RWPE1 (cell line): ENCODE data around the gene ATXN2.

Experiments used
- CTCF ChIA-PET: fragments of 350-600 bp; sonication (Branson Sonifier 250); formaldehyde crosslinking; extraction: SDS; loops from one replicate; lab custom pipeline; 2021; lab: Yijun Ruan, JAX
- POLR2A ChIA-PET: fragments of 400-600 bp; formaldehyde crosslinking; extraction: SDS; loops from one replicate; lab custom pipeline; 2020; ENCODE audit warnings: antibody characterized with exemption; ENCODE audit not compliant: low non-redundant PET; lab: Yijun Ruan, JAX
- DNase-seq: peaks from one replicate; pipeline ENCODE4 v3.0.0; 2012; ENCODE audit warnings: low spot score
- H3K27ac ChIP-seq: fragments of 450-650 bp; 2 replicates; pipeline ENCODE4 v1.5.1; 2017
- CTCF ChIP-seq: fragments of 450-650 bp; conservative IDR thresholded peaks from 2 replicates; pipeline ENCODE4 v1.5.1; 2017; ENCODE audit warnings: low read depth, mild to moderate bottlenecking

ATXN2 gene

GRCh38 chr12:111410431-111411184 lies 188.5 kb downstream of the ATXN2 start:
- CTCF ChIA-PET = interaction anchor here (1.1 to 2.0 kb wide), 2 partner anchors 14 to 79 kb away, joined by 3 to 7 read pairs; no protein-coding TSS in a partner anchor
- no peak for TF ChIP-seq CTCF
- POLR2A ChIA-PET = no interaction called here
- peak overlapping the region; percentile 69 for H3K27ac ChIP-seq
- DNase-seq = no peak

- no peak for DNase-seq
- TF ChIP-seq CTCF = no peak
- H3K27ac ChIP-seq = peak overlapping the region; percentile 69
- ChIA-PET CTCF (interaction anchor here (0.6 to 2.0 kb wide), 3 partner anchors 10 to 13 kb away, joined by 4 to 7 read pairs (median 6); no protein-coding TSS in a partner anchor), POLR2A (no interaction called here)
These were observed 189.2 kb downstream of the ATXN2 start for GRCh38 chr12:111409780-111410430.

- CTCF ChIA-PET = interaction anchor here (0.6 to 1.5 kb wide), 2 partner anchors 10 to 12 kb away, joined by 4 to 6 read pairs; no protein-coding TSS in a partner anchor
- POLR2A ChIA-PET = no interaction called here
- no peak for DNase-seq
- TF ChIP-seq CTCF = no peak
- H3K27ac ChIP-seq = peak overlapping the region; percentile 69
These were observed 189.7 kb downstream of the ATXN2 start for GRCh38 chr12:111409403-111409779.

- no peak for TF ChIP-seq CTCF
- DNase-seq = no peak
- POLR2A ChIA-PET = interaction anchor here (1.1 kb wide), 1 partner anchor 29 kb away, joined by 8 read pairs; no protein-coding TSS in a partner anchor
- H3K27ac ChIP-seq = peak overlapping the region; percentile 69
- CTCF ChIA-PET = interaction anchor here (0.5 to 1.5 kb wide), 4 partner anchors 12 to 1154 kb away, joined by 3 to 6 read pairs (median 3); no protein-coding TSS in a partner anchor
These were observed 190.3 kb downstream of the ATXN2 start for GRCh38 chr12:111408686-111409402.

- ChIA-PET POLR2A (interaction anchor here (1.1 kb wide), 1 partner anchor 30 kb away, joined by 8 read pairs; no protein-coding TSS in a partner anchor), CTCF (interaction anchor here (1.0 to 1.5 kb wide), 3 partner anchors 11 to 43 kb away, joined by 3 to 13 read pairs (median 3); no protein-coding TSS in a partner anchor)
- TF ChIP-seq CTCF = no peak
- DNase-seq = no peak
- peak overlapping the region; percentile 69 for H3K27ac ChIP-seq
These were observed 191.0 kb downstream of the ATXN2 start for GRCh38 chr12:111408116-111408440.
